ENCODE measurements around the gene KRTAP1-4.

Gene KRTAP1-4

DNA sequence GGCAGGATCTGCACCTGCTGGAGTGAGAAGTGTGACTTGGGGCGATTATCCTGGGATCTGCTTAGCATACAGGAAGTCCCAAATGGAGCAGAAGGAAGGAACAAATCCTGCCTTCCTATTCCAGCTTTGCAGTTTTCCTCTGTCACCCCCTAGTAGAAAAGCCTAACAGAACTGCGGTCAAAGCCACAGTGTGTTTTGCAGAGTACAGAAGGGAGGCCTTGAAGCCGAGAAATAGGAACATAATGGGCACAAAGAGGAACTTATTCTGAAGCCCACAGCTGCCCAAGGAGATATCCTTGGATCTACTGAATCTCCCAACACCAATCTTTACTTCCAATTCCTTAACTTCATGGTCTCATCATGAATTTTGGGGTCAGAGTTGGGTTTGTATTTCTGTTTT is 11.5 kb downstream of the KRTAP1-4 start:
- peak in 1 of 2 experiments; percentile 58 for DNase-seq (ENCODE audit: low read depth in 1 of 2, low spot score in 1 of 2)
- H3K27ac ChIP-seq (replicated peaks), result no peak overlapping the region
- TF ChIP-seq, protein P1, sequence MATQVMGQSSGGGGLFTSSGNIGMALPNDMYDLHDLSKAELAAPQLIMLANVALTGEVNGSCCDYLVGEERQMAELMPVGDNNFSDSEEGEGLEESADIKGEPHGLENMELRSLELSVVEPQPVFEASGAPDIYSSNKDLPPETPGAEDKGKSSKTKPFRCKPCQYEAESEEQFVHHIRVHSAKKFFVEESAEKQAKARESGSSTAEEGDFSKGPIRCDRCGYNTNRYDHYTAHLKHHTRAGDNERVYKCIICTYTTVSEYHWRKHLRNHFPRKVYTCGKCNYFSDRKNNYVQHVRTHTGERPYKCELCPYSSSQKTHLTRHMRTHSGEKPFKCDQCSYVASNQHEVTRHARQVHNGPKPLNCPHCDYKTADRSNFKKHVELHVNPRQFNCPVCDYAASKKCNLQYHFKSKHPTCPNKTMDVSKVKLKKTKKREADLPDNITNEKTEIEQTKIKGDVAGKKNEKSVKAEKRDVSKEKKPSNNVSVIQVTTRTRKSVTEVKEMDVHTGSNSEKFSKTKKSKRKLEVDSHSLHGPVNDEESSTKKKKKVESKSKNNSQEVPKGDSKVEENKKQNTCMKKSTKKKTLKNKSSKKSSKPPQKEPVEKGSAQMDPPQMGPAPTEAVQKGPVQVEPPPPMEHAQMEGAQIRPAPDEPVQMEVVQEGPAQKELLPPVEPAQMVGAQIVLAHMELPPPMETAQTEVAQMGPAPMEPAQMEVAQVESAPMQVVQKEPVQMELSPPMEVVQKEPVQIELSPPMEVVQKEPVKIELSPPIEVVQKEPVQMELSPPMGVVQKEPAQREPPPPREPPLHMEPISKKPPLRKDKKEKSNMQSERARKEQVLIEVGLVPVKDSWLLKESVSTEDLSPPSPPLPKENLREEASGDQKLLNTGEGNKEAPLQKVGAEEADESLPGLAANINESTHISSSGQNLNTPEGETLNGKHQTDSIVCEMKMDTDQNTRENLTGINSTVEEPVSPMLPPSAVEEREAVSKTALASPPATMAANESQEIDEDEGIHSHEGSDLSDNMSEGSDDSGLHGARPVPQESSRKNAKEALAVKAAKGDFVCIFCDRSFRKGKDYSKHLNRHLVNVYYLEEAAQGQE (IDR thresholded peaks at IDR 0.05; ENCODE audit: insufficient replicate concordance, low read depth), result no peak
- H3K4me3 ChIP-seq (replicated peaks; ENCODE audit: insufficient read depth, low read length), result no peak overlapping the region
- no peaks in the 10 kb centered on the region for H3K27me3 ChIP-seq (ENCODE audit: insufficient read depth, poor library complexity, severe bottlenecking)

DNA sequence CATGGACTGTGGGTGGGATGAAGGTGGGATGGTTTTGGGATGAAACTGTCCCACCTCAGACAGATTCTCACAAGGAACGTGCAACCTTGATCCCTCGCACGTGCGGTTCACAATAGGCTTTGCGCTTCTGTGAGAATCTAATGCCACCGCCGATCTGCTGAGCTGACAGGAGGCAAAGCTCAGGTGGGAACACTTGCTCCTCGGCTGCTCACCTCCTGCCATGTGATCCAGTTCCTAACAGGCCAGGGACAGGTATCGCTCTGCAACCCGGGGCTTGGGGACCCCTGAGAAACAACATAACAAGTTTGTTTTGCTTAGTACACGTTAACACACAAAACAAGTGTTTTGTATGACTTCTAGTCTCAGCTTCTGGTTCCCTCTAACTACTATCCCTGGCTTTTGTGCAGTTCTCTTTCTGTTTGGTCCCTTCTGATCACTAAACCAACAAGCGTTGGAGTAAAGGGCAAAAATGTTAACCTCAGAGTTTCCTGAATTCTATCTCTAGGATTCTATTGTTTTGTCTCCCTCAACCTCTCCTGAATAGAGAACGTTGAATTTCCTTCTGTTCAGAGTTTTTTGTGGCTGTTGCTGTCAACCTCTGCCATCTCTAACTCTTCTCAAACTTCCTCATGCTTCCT is 13.3 kb downstream of the KRTAP1-4 start:
- DNase-seq (ENCODE audit: low read depth in 1 of 2, low spot score in 1 of 2), result no peak
- Histone ChIP-seq H3K27ac (replicated peaks) (no peak overlapping the region), H3K27me3 (ENCODE audit: insufficient read depth, poor library complexity, severe bottlenecking) (no peaks in the 10 kb centered on the region), H3K4me3 (replicated peaks; ENCODE audit: insufficient read depth, low read length) (no peak overlapping the region)
- TF ChIP-seq, protein P2, sequence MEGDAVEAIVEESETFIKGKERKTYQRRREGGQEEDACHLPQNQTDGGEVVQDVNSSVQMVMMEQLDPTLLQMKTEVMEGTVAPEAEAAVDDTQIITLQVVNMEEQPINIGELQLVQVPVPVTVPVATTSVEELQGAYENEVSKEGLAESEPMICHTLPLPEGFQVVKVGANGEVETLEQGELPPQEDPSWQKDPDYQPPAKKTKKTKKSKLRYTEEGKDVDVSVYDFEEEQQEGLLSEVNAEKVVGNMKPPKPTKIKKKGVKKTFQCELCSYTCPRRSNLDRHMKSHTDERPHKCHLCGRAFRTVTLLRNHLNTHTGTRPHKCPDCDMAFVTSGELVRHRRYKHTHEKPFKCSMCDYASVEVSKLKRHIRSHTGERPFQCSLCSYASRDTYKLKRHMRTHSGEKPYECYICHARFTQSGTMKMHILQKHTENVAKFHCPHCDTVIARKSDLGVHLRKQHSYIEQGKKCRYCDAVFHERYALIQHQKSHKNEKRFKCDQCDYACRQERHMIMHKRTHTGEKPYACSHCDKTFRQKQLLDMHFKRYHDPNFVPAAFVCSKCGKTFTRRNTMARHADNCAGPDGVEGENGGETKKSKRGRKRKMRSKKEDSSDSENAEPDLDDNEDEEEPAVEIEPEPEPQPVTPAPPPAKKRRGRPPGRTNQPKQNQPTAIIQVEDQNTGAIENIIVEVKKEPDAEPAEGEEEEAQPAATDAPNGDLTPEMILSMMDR (IDR thresholded peaks at IDR 0.05; ENCODE audit: insufficient read depth, low read length), result no peak
- TF ChIP-seq, protein P1 (IDR thresholded peaks at IDR 0.05; ENCODE audit: insufficient replicate concordance, low read depth), result no peak
- TF ChIP-seq GABPA (IDR thresholded peaks at IDR 0.05; ENCODE audit: low read depth) (no peak), SPI1 (IDR thresholded peaks at IDR 0.05; ENCODE audit: borderline replicate concordance, low read depth) (no peak), POLR2AphosphoS5 (IDR thresholded peaks at IDR 0.05; ENCODE audit: low read depth) (no peak)

DNA sequence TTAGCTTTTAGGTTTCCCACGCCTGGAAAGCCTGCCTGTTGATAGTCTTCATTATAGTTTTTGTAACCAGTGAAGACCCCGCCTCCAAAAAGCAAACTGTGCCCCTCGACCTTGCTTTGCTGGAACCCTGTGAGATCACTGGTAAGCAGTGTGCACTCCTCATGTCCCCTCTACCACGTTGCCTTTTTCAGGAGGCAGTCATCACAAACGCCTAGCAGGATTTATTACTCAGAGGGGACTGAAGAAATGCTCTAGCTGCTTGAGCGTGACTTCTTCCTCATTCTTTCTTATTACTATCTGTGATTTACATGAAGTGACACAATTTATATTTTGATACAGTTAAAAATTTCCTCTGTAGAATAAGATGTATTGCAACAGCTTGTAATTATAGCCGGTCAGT is 14.5 kb downstream of the KRTAP1-4 start:
- no peak for DNase-seq (ENCODE audit: low read depth in 1 of 2, low spot score in 1 of 2)
- H3K27ac ChIP-seq (replicated peaks), result no peak overlapping the region
- no peak for TF ChIP-seq POLR2AphosphoS5 (IDR thresholded peaks at IDR 0.05; ENCODE audit: low read depth)
- no peak for TF ChIP-seq SPI1 (IDR thresholded peaks at IDR 0.05; ENCODE audit: borderline replicate concordance, low read depth)
- no peak for TF ChIP-seq GABPA (IDR thresholded peaks at IDR 0.05; ENCODE audit: low read depth)
- TF ChIP-seq, protein P1 (IDR thresholded peaks at IDR 0.05; ENCODE audit: insufficient replicate concordance, low read depth), result no peak
- TF ChIP-seq, protein P2 (IDR thresholded peaks at IDR 0.05; ENCODE audit: insufficient read depth, low read length), result no peak
- H3K27me3 ChIP-seq (ENCODE audit: insufficient read depth, poor library complexity, severe bottlenecking), result no peaks in the 10 kb centered on the region
- H3K4me3 ChIP-seq (replicated peaks; ENCODE audit: insufficient read depth, low read length), result no peak overlapping the region

Data from HL-60 (cell line).